BJ (cell line): Measurements from ENCODE around the gene COG2. TPM values are rescaled to one million over a fixed set of nuclear protein-coding genes. Genes with fewer than 3 reads are reported as not detected.

Experiments
- CTCF ChIA-PET: fragments of 350-600 bp; formaldehyde crosslinking; extraction: SDS; loops from one replicate; lab custom pipeline; 2021; ENCODE audit warnings: antibody characterized with exemption, inconsistent platforms; lab: Yijun Ruan, JAX
- POLR2A ChIA-PET: fragments of 300-600 bp; sonication (Branson Sonifier 250); formaldehyde crosslinking; extraction: SDS; loops from one replicate; lab custom pipeline; 2021; ENCODE audit warnings: antibody characterized with exemption; lab: Charles Lee
- DNase-seq: peaks from one replicate; pipeline ENCODE4 v3.0.0-alpha.2; 2011; ENCODE audit warnings: low read depth
- H3K27me3 ChIP-seq: 2 replicates; pipeline ENCODE4 v1.6.0; 2011; ENCODE audit warnings: low read length; ENCODE audit not compliant: control insufficient read depth, insufficient read depth
- H3K36me3 ChIP-seq: 2 replicates; pipeline ENCODE4 v1.5.1; 2011; ENCODE audit warnings: low read length; ENCODE audit not compliant: control insufficient read depth, insufficient read depth
- H3K4me3 ChIP-seq: 2 replicates; pipeline ENCODE4 v1.5.1; 2011; ENCODE audit warnings: low read depth, mild to moderate bottlenecking, control low read depth, low read length
- polyA plus RNA-seq: library from polyadenylated mRNA; depleted of rRNA; stranded (reverse); fragments of >200 nt; gene quantifications from 2 replicates; pipeline ENCODE4 v1.2.3, GENCODE V29; 2011
- TF ChIP-seq, protein P1 (sequence below): IDR thresholded peaks from 2 replicates; pipeline ENCODE4 v1.5.1; 2011; ENCODE audit warnings: low read depth, mild to moderate bottlenecking, control low read depth, inconsistent platforms, low read length, moderate library complexity; ENCODE audit not compliant: insufficient read depth

COG2 gene
- polyA plus RNA-seq, 1 experiment, result 12.0 TPM

DNA sequence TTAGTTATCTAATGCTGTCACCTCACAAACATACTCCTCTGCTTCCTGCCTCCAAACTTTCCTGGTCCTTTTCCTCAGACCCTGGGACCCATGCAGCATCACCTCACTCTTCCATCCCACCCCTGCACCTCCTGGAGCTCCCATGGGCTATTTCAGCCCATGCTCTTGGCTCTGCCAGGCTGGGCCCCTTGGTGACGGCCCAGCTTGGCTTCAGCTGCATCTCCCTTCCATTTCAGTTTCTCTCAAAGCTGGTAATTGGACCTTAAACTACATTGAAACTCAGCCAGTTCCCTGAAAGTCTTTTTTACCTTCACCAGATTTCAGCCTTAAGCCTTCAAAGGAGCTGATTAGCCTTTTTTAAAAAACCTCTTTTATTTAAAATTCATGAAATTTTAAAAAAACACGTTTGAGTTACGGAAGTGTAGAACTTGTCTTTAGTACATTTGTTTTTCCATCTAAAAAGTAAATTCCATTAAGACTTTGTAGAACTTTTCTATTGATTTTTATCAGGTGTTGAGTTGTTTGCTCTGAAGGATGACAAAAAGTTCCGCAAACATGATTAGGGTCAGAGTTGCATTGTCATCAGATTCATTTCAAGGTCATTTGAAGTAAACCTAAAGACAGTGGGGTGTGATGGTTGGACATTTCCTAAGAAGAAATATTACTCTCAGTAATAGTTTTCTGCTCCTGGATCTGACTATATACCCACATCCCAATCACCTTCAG lies 38.2 kb downstream of the COG2 start:
- TF ChIP-seq, protein P1, sequence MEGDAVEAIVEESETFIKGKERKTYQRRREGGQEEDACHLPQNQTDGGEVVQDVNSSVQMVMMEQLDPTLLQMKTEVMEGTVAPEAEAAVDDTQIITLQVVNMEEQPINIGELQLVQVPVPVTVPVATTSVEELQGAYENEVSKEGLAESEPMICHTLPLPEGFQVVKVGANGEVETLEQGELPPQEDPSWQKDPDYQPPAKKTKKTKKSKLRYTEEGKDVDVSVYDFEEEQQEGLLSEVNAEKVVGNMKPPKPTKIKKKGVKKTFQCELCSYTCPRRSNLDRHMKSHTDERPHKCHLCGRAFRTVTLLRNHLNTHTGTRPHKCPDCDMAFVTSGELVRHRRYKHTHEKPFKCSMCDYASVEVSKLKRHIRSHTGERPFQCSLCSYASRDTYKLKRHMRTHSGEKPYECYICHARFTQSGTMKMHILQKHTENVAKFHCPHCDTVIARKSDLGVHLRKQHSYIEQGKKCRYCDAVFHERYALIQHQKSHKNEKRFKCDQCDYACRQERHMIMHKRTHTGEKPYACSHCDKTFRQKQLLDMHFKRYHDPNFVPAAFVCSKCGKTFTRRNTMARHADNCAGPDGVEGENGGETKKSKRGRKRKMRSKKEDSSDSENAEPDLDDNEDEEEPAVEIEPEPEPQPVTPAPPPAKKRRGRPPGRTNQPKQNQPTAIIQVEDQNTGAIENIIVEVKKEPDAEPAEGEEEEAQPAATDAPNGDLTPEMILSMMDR, result no peak
- DNase-seq, result no peak
- peaks cover 4% of the 10 kb centered on the region; the same call in 1 of the 2 replicates for H3K36me3 ChIP-seq
- ChIA-PET CTCF (no interaction called here), POLR2A (no interaction called here)
- no peak overlapping the region for H3K4me3 ChIP-seq
- no peaks in the 10 kb centered on the region for H3K27me3 ChIP-seq

GRCh38 chr1:230681599-230681998 lies 39.3 kb downstream of the COG2 start:
- Histone ChIP-seq H3K4me3 (no peak overlapping the region), H3K36me3 (peaks cover 6% of the 10 kb centered on the region; the same call in 1 of the 2 replicates)
- POLR2A ChIA-PET, result interaction anchor here (0.6 kb wide), 1 partner anchor 1761 kb away, joined by 5 read pairs; no protein-coding TSS in a partner anchor

GRCh38 chr1:230682274-230682673 lies 40.0 kb downstream of the COG2 start:
- CTCF ChIA-PET, result interaction anchor here (1.0 to 1.6 kb wide), 4 partner anchors 9 to 91 kb away, joined by 3 to 11 read pairs (median 4); no protein-coding TSS in a partner anchor
- no peak overlapping the region for H3K4me3 ChIP-seq
- TF ChIP-seq, protein P1, result no peak
- H3K36me3 ChIP-seq, result peaks cover 10% of the 10 kb centered on the region
- no peaks in the 10 kb centered on the region for H3K27me3 ChIP-seq
- POLR2A ChIA-PET, result interaction anchor here (0.5 kb wide), 1 partner anchor 232 kb away, joined by 3 read pairs; no protein-coding TSS in a partner anchor
- no peak for DNase-seq

More at GRCh38 chr1:230681599-230681998, 39.3 kb downstream of the COG2 start:
- CTCF ChIA-PET, result interaction anchor here (1.0 to 1.6 kb wide), 4 partner anchors 8 to 91 kb away, joined by 3 to 11 read pairs (median 4); no protein-coding TSS in a partner anchor
- DNase-seq, result peak; percentile 19
- H3K27me3 ChIP-seq, result no peaks in the 10 kb centered on the region
- TF ChIP-seq, protein P1, result no peak

DNA sequence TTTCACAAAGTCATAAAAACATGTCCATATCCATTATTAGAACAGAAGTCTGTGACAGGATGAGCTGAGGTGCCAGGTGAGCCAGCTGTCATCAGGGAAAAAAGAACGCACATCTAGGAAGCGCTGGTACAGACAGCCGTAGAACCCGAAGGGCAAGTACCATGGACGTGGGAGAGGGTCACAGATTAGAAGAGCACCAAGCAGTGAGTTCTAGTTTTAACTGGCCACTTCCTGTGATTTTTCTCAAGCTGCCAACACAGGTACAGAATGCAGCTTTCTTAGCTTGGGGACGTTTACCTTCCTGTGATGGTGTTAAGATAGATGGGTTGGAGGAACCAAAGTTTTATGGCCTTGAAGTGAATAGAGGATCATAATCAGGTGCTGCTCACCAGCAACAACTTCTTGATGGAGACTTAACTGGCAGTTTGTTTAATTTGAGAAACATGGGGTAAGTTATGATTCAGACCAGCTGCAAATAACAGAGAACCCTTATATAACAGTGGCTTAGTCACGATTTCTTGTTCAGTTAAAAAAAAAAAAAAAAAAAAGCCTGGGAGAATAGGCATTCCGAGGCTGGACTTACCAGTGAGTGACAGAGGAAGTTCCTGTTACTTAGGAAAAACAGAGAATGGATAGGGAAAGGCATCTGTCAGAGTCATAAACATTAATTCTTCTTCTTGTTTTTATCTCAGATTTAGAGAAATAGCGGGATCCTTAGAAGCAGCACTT lies 40.8 kb downstream of the COG2 start:
- POLR2A ChIA-PET, result interaction anchor here (0.6 kb wide), 1 partner anchor 760 kb away, joined by 4 read pairs; no protein-coding TSS in a partner anchor

More for the DNA sequence above, 40.8 kb downstream of the COG2 start:
- Histone ChIP-seq H3K27me3 (no peaks in the 10 kb centered on the region), H3K4me3 (no peak overlapping the region), H3K36me3 (peaks cover 10% of the 10 kb centered on the region)
- TF ChIP-seq, protein P1, result no peak
- CTCF ChIA-PET, result interaction anchor here (1.4 to 1.6 kb wide), 4 partner anchors 39 to 90 kb away, joined by 3 to 11 read pairs (median 4); no protein-coding TSS in a partner anchor
- peak; percentile 49 for DNase-seq
